Transverse colon (tissue), 4 donors: ENCODE measurements around the gene FUZ. TPM values are rescaled to one million over a fixed set of nuclear protein-coding genes. Genes with fewer than 3 reads are reported as not detected.

Source experiments
- DNase-seq: peaks from one replicate; pipeline ENCODE4 v3.0.0-alpha.2; 2019
- H3K27ac ChIP-seq, 4 donors: fragments of 200-600 bp; sonication (generic); 2 replicates each; pipeline ENCODE4 v1.5.1; 2016 to 2018; ENCODE audit warnings: inconsistent platforms in 4 of 4
- H3K27me3 ChIP-seq: fragments of 200-600 bp; sonication (generic); 2 replicates; pipeline ENCODE4 v1.5.1; 2017; ENCODE audit warnings: inconsistent platforms
- H3K36me3 ChIP-seq, 4 donors: fragments of 200-600 bp; sonication (generic); 2 replicates each; pipeline ENCODE4 v1.5.1; 2017 to 2019; ENCODE audit warnings: inconsistent platforms in 4 of 4
- H3K4me1 ChIP-seq, 4 donors: fragments of 200-600 bp; sonication (generic); 2 replicates each; pipeline ENCODE4 v1.5.1; 2017 to 2020; ENCODE audit warnings: inconsistent platforms in 4 of 4
- H3K4me3 ChIP-seq, 4 donors: fragments of 200-600 bp; sonication (generic); 1 replicate in 1 of 4; 2 replicates in 3 of 4; pipeline versions ENCODE4 v1.5.1 to v1.6.1; 2017 to 2019; ENCODE audit warnings: inconsistent platforms in 4 of 4
- H3K9me3 ChIP-seq, 2 donors: fragments of 200-600 bp; sonication (generic); 2 replicates each; pipeline ENCODE4 v1.5.1; 2017 to 2019; ENCODE audit warnings: inconsistent platforms in 2 of 2
- EP300 ChIP-seq: sonication (generic); formaldehyde crosslinking; IDR thresholded peaks from one replicate; pipeline ENCODE4 v1.6.1; 2017; ENCODE audit warnings: antibody characterized with exemption, low read depth
- POLR2A ChIP-seq: fragments of 450-650 bp; IDR thresholded peaks from one replicate; pipeline ENCODE4 v1.6.1; 2016; ENCODE audit warnings: antibody characterized with exemption, mild to moderate bottlenecking, moderate library complexity
- POLR2AphosphoS5 ChIP-seq, 3 donors: sonication (generic); formaldehyde crosslinking; IDR thresholded peaks; one replicate each; pipeline ENCODE4 v1.6.1; 2016; ENCODE audit warnings: antibody characterized with exemption in 3 of 3
- WGBS, 2 donors: methylation state at CpG; one replicate each; pipeline ENCODE4 v1.1.5; 2018; ENCODE audit warnings: low coverage in 1 of 2; 5-methylcytosine and 5-hydroxymethylcytosine counted together
- in situ Hi-C, 4 donors: fragments of 200-750 bp; cut with MboI; loops; one replicate each; pipeline versions ENCODE4 v1.15.0 to v1.15.1; 2017; ENCODE audit warnings: low sequenced_read_pairs in 3 of 4, low pct_ligation_motif_present in 1 of 4, low pct_unique_long_range_greater_than_20kb in 1 of 4
- intact Hi-C: fragments of 100-400 bp; cut with DNase I; formaldehyde crosslinking; loops from one replicate; pipeline ENCODE4 v1.15.1; 2023; ENCODE audit warnings: low total_unique reads
- total RNA-seq, 4 donors: library from RNA; depleted of rRNA; stranded (reverse); fragments of >200 nt; gene quantifications; one replicate each; pipeline ENCODE4 v1.1.0, GENCODE V29; 2016
- TF ChIP-seq, protein P1 (sequence below), 5 experiments: fragments of 200-600 bp in 3 of 5; fragments of 450-650 bp in 2 of 5; sonication (generic) in 3 of 5; IDR thresholded peaks; 1 replicate in 2 of 5; 2 replicates in 3 of 5; pipeline ENCODE4 v1.5.1; 2016 to 2017; ENCODE audit warnings: antibody characterized with exemption in 5 of 5, inconsistent platforms in 3 of 5, mild to moderate bottlenecking in 2 of 5, moderate library complexity in 1 of 5

Gene FUZ
- total RNA-seq, 4 donors from 2014 or later, result 10.2 to 20.1 (median 13.1) TPM

- WGBS, 2 donors, result 77 to 83% methylated on average over 4 to 10 of the region's 10 CpGs
- Histone ChIP-seq H3K27ac (no peak overlapping the region), H3K4me1 (peaks cover 11 to 22% (median 16%) of the 10 kb centered on the region in 4 donors), H3K4me3 (no peak overlapping the region), H3K27me3 (no peaks in the 10 kb centered on the region), H3K36me3 (no peaks in the 10 kb centered on the region), H3K9me3 (no peaks in the 10 kb centered on the region)
- TF ChIP-seq, protein P1, sequence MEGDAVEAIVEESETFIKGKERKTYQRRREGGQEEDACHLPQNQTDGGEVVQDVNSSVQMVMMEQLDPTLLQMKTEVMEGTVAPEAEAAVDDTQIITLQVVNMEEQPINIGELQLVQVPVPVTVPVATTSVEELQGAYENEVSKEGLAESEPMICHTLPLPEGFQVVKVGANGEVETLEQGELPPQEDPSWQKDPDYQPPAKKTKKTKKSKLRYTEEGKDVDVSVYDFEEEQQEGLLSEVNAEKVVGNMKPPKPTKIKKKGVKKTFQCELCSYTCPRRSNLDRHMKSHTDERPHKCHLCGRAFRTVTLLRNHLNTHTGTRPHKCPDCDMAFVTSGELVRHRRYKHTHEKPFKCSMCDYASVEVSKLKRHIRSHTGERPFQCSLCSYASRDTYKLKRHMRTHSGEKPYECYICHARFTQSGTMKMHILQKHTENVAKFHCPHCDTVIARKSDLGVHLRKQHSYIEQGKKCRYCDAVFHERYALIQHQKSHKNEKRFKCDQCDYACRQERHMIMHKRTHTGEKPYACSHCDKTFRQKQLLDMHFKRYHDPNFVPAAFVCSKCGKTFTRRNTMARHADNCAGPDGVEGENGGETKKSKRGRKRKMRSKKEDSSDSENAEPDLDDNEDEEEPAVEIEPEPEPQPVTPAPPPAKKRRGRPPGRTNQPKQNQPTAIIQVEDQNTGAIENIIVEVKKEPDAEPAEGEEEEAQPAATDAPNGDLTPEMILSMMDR (IDR thresholded peaks at IDR 0.05), result no peak
- TF ChIP-seq POLR2A (no peak), EP300 (no peak), POLR2AphosphoS5 (IDR thresholded peaks at IDR 0.05) (no peak)
- intact Hi-C loops, result no loop called here
- no peak for DNase-seq
- in situ Hi-C loops, result no loop called here
Measured at GRCh38 chr19:49847731-49848696, 34.9 kb upstream of the FUZ start.

- WGBS, 2 donors, result 62 to 70% methylated on average over 2 to 5 of the region's 5 CpGs
- no peak for TF ChIP-seq POLR2A
- TF ChIP-seq, protein P1 (IDR thresholded peaks at IDR 0.05), result no peak
- TF ChIP-seq POLR2AphosphoS5 (IDR thresholded peaks at IDR 0.05), result no peak
- TF ChIP-seq EP300, result no peak
- Histone ChIP-seq H3K4me3 (no peak overlapping the region), H3K9me3 (no peaks in the 10 kb centered on the region), H3K27ac (no peak overlapping the region), H3K36me3 (no peaks in the 10 kb centered on the region), H3K27me3 (no peaks in the 10 kb centered on the region), H3K4me1 (peaks cover 0 to 9% (median 6%) of the 10 kb centered on the region in 4 donors)
- DNase-seq, result no peak
- intact Hi-C loops (no loop called here), in situ Hi-C loops (no loop called here)
Measured at GRCh38 chr19:49846408-49846807, 33.3 kb upstream of the FUZ start.

DNA sequence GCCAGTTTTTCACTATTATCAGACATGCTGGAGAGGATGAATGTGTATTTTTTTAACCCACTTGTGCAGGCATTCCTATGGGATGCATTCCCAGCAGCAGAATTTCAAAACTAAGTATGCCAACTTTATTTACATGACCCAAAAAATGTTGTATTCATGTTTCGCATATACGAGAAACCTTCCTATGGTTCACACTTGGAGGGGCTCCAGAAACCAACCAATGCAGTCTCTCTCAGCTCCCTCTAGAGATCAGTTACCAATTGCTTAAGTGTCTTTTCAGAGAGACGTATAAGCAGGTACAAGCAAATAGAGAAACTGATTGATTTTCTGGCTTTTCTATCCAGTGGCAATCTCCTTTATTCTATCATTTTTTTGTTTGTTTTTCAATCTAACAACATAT lies 32.3 kb upstream of the FUZ start:
- DNase-seq, result no peak
- intact Hi-C loops (no loop called here), in situ Hi-C loops (no loop called here)
- 67 to 70% methylated on average over 1 to 3 of the region's 3 CpGs for WGBS, 2 donors
- Histone ChIP-seq H3K27me3 (no peaks in the 10 kb centered on the region), H3K4me1 (peaks cover 0 to 9% (median 5%) of the 10 kb centered on the region in 4 donors), H3K36me3 (no peaks in the 10 kb centered on the region), H3K4me3 (no peak overlapping the region), H3K9me3 (no peaks in the 10 kb centered on the region), H3K27ac (no peak overlapping the region)
- TF ChIP-seq EP300 (no peak), POLR2AphosphoS5 (IDR thresholded peaks at IDR 0.05) (no peak), POLR2A (no peak)
- TF ChIP-seq, protein P1 (IDR thresholded peaks at IDR 0.05), result no peak

GRCh38 chr19:49844138-49845095 lies 31.3 kb upstream of the FUZ start:
- Histone ChIP-seq H3K4me3 (no peak overlapping the region), H3K27me3 (no peaks in the 10 kb centered on the region), H3K9me3 (no peaks in the 10 kb centered on the region), H3K36me3 (no peaks in the 10 kb centered on the region), H3K27ac (no peak overlapping the region), H3K4me1 (peaks cover 0 to under 1% (median 0%) of the 10 kb centered on the region in 4 donors)
- WGBS, 2 donors, result 78% methylated on average over 7 to 18 of the region's 18 CpGs
- TF ChIP-seq, protein P1 (IDR thresholded peaks at IDR 0.05), result no peak
- TF ChIP-seq POLR2A (no peak), POLR2AphosphoS5 (IDR thresholded peaks at IDR 0.05) (no peak), EP300 (no peak)
- in situ Hi-C loops (no loop called here), intact Hi-C loops (no loop called here)
- no peak for DNase-seq
